Urinary bladder (tissue), 4 donors: ENCODE results near the gene GTF2F2. TPM values are rescaled to one million over a fixed set of nuclear protein-coding genes. Genes with fewer than 3 reads are reported as not detected.

Experiments
- DNase-seq: peaks from one replicate; pipeline ENCODE4 v3.0.0-alpha.2; 2015; ENCODE audit errors: extremely low spot score
- H3K27ac ChIP-seq: one replicate; pipeline ENCODE4 v1.5.1; 2013; ENCODE audit warnings: low read depth, mild to moderate bottlenecking, moderate library complexity
- H3K36me3 ChIP-seq: one replicate; pipeline ENCODE4 v1.6.1; 2013; ENCODE audit warnings: mild to moderate bottlenecking, moderate library complexity; ENCODE audit not compliant: insufficient read depth
- H3K4me1 ChIP-seq: one replicate; pipeline ENCODE4 v1.6.1; 2013; ENCODE audit warnings: mild to moderate bottlenecking, moderate library complexity; ENCODE audit not compliant: insufficient read depth
- H3K4me3 ChIP-seq: one replicate; pipeline ENCODE4 v1.5.1; 2013; ENCODE audit warnings: low read depth, low read length
- WGBS: extraction: QIAGEN DNeasy Blood & Tissue Kit; methylation state at CpG from one replicate; pipeline ENCODE4 v1.1.7; 2013; 5-methylcytosine and 5-hydroxymethylcytosine counted together
- polyA plus RNA-seq: library from polyadenylated mRNA; stranded (reverse); fragments of 200-250 nt; gene quantifications from one replicate; pipeline ENCODE4 v1.2.3, GENCODE V29; 2013
- total RNA-seq: library from RNA; depleted of rRNA; stranded (reverse); fragments of >200 nt; gene quantifications from one replicate; pipeline ENCODE4 v1.2.3, GENCODE V29; 2014
- donor health status: healthy with polysubstance abuse.
- donor health status: healthy.

The GTF2F2 gene
- total and polyA plus RNA-seq, 2 donors = 21.3 to 30.7 TPM

GRCh38 chr13:45138282-45138681 lies 18.0 kb downstream of the GTF2F2 start:
- Histone ChIP-seq H3K4me3 (no peak overlapping the region), H3K36me3 (no peaks in the 10 kb centered on the region), H3K27ac (no peak overlapping the region), H3K4me1 (no peaks in the 10 kb centered on the region)
- WGBS = 94% methylated on average over 7 of the region's 7 CpGs
- no peak for DNase-seq

- H3K36me3 ChIP-seq = no peaks in the 10 kb centered on the region
- no peak overlapping the region for H3K4me3 ChIP-seq
- WGBS = 83% methylated on average over 1 of the region's 1 CpG
- H3K4me1 ChIP-seq = no peaks in the 10 kb centered on the region
- H3K27ac ChIP-seq = no peak overlapping the region
- DNase-seq = no peak
Observed at GRCh38 chr13:45141369-45141768, 21.1 kb downstream of the GTF2F2 start.

GRCh38 chr13:45142440-45143345 lies 22.4 kb downstream of the GTF2F2 start:
- no peaks in the 10 kb centered on the region for H3K4me1 ChIP-seq
- peak overlapping the region; percentile 29 for H3K27ac ChIP-seq
- no peak overlapping the region for H3K4me3 ChIP-seq
- no peak for DNase-seq
- WGBS = 72% methylated on average over 4 of the region's 4 CpGs
- H3K36me3 ChIP-seq = no peaks in the 10 kb centered on the region

- Histone ChIP-seq H3K36me3 (no peaks in the 10 kb centered on the region), H3K27ac (peak overlapping the region; percentile 29), H3K4me3 (no peak overlapping the region), H3K4me1 (no peaks in the 10 kb centered on the region)
- 48% methylated on average over 7 of the region's 7 CpGs for WGBS
- DNase-seq = no peak
Observed at GRCh38 chr13:45143346-45143751, 23.0 kb downstream of the GTF2F2 start.

GRCh38 chr13:45149964-45150363 lies 29.7 kb downstream of the GTF2F2 start:
- no peak for DNase-seq
- Histone ChIP-seq H3K27ac (no peak overlapping the region), H3K36me3 (no peaks in the 10 kb centered on the region), H3K4me3 (no peak overlapping the region), H3K4me1 (no peaks in the 10 kb centered on the region)
- WGBS = 38% methylated on average over 1 of the region's 1 CpG

GRCh38 chr13:45156565-45157361 lies 36.5 kb downstream of the GTF2F2 start:
- no peaks in the 10 kb centered on the region for H3K36me3 ChIP-seq
- no peak for DNase-seq
- H3K4me3 ChIP-seq = no peak overlapping the region
- WGBS = 87% methylated on average over 7 of the region's 7 CpGs
- no peaks in the 10 kb centered on the region for H3K4me1 ChIP-seq
- no peak overlapping the region for H3K27ac ChIP-seq

- Histone ChIP-seq H3K4me3 (no peak overlapping the region), H3K4me1 (no peaks in the 10 kb centered on the region), H3K27ac (no peak overlapping the region), H3K36me3 (no peaks in the 10 kb centered on the region)
- no peak for DNase-seq
- 77% methylated on average over 1 of the region's 1 CpG for WGBS
Observed at GRCh38 chr13:45162194-45162593, 41.9 kb downstream of the GTF2F2 start.

- Histone ChIP-seq H3K36me3 (no peaks in the 10 kb centered on the region), H3K27ac (no peak overlapping the region), H3K4me3 (no peak overlapping the region), H3K4me1 (no peaks in the 10 kb centered on the region)
- 40% methylated on average over 1 of the region's 1 CpG for WGBS
- no peak for DNase-seq
Observed at GRCh38 chr13:45162821-45163220, 42.5 kb downstream of the GTF2F2 start.

GRCh38 chr13:45166858-45167257 lies 46.5 kb downstream of the GTF2F2 start:
- Histone ChIP-seq H3K4me3 (no peak overlapping the region), H3K27ac (no peak overlapping the region), H3K36me3 (no peaks in the 10 kb centered on the region), H3K4me1 (no peaks in the 10 kb centered on the region)
- 87% methylated on average over 3 of the region's 3 CpGs for WGBS
- no peak for DNase-seq

GRCh38 chr13:45167611-45168554 lies 47.6 kb downstream of the GTF2F2 start:
- Histone ChIP-seq H3K4me1 (no peaks in the 10 kb centered on the region), H3K36me3 (no peaks in the 10 kb centered on the region), H3K4me3 (no peak overlapping the region), H3K27ac (no peak overlapping the region)
- no peak for DNase-seq
- 84% methylated on average over 12 of the region's 12 CpGs for WGBS

- no peak overlapping the region for H3K27ac ChIP-seq
- WGBS = 76% methylated on average over 2 of the region's 2 CpGs
Observed at GRCh38 chr13:45168555-45168930, 48.2 kb downstream of the GTF2F2 start.

GRCh38 chr13:45174478-45174877 lies 54.2 kb downstream of the GTF2F2 start:
- Histone ChIP-seq H3K4me3 (no peak overlapping the region), H3K4me1 (no peaks in the 10 kb centered on the region), H3K36me3 (no peaks in the 10 kb centered on the region), H3K27ac (no peak overlapping the region)
- no peak for DNase-seq

More at GRCh38 chr13:45168555-45168930, 48.2 kb downstream of the GTF2F2 start:
- no peaks in the 10 kb centered on the region for H3K36me3 ChIP-seq
- H3K4me3 ChIP-seq = no peak overlapping the region
- DNase-seq = no peak
- H3K4me1 ChIP-seq = no peaks in the 10 kb centered on the region
